NCI-H146 treated with DMSO at 0.1 percent for 48 hours (cell line): ENCODE data around the gene EBNA1BP2.
A peak's percentile ranks its signal among the peaks of the same experiment; 100 is the strongest.
"Not testable (repeated sequence)": the region's sequence is repeated elsewhere in the genome, so short reads cannot be mapped to it uniquely, and the experiment has no call there.

ENCODE experiments used
- DNase-seq: peaks from one replicate; lab custom pipeline; 2025; ENCODE audit not compliant: unreplicated experiment; lab: John Stamatoyannopoulos, UW

EBNA1BP2 gene

GRCh38 chr1:43171876-43172526, at the start of gene EBNA1BP2, which contains the start of gene CFAP57:
Gene EBNA1BP2 (minus strand): TSS chr1:43172290. CDS start chr1:43172118, 172 bp downstream.
Gene CFAP57 (plus strand): TSS chr1:43172330. CDS start chr1:43172754, 424 bp downstream.
- DNase-seq, result peak; percentile 47

GRCh38 chr1:43221797-43222196, 49.7 kb upstream of the EBNA1BP2 start:
- no peak for DNase-seq

GRCh38 chr1:43220905-43221778, 49.1 kb upstream of the EBNA1BP2 start:
- no peak for DNase-seq

- DNase-seq, result no peak
These were observed 45.7 kb upstream of the EBNA1BP2 start for GRCh38 chr1:43217747-43218146.

- DNase-seq, result no peak
These were observed 42.7 kb upstream of the EBNA1BP2 start for GRCh38 chr1:43214501-43215444.

- not testable (repeated sequence) for DNase-seq
These were observed 36.2 kb upstream of the EBNA1BP2 start for GRCh38 chr1:43208277-43208676.

GRCh38 chr1:43207229-43207853, 35.3 kb upstream of the EBNA1BP2 start:
- DNase-seq, result no peak

- no peak for DNase-seq
These were observed 34.6 kb upstream of the EBNA1BP2 start for GRCh38 chr1:43206600-43207228.

GRCh38 chr1:43205671-43206070, 33.6 kb upstream of the EBNA1BP2 start:
- no peak for DNase-seq

- DNase-seq, result no peak
These were observed 32.3 kb upstream of the EBNA1BP2 start for GRCh38 chr1:43204394-43204793.

GRCh38 chr1:43203859-43204258, 31.8 kb upstream of the EBNA1BP2 start:
- DNase-seq, result no peak

GRCh38 chr1:43199093-43199726, 27.1 kb upstream of the EBNA1BP2 start:
- DNase-seq, result no peak

GRCh38 chr1:43197343-43198127, 25.4 kb upstream of the EBNA1BP2 start:
- no peak for DNase-seq

- no peak for DNase-seq
These were observed 22.4 kb upstream of the EBNA1BP2 start for GRCh38 chr1:43194509-43194908.

GRCh38 chr1:43188106-43188505, 16.0 kb upstream of the EBNA1BP2 start:
- no peak for DNase-seq

GRCh38 chr1:43184995-43185394, 12.9 kb upstream of the EBNA1BP2 start:
- no peak for DNase-seq

- no peak for DNase-seq
These were observed 12.3 kb upstream of the EBNA1BP2 start for GRCh38 chr1:43184388-43184787.

- peak; percentile 21 for DNase-seq
These were observed 5.6 kb upstream of the EBNA1BP2 start for GRCh38 chr1:43177691-43178090.

GRCh38 chr1:43174873-43175272, 2.8 kb upstream of the EBNA1BP2 start:
- no peak for DNase-seq
